CD4-positive, alpha-beta T cell treated with Interferon alpha-2 for 1 hour (primary cell): ENCODE data around the gene MYO3A.
"Not testable (repeated sequence)": the region's sequence is repeated elsewhere in the genome, so short reads cannot be mapped to it uniquely, and the experiment has no call there.

Source experiments
- DNase-seq, 2 donors: peaks; one replicate each; pipeline ENCODE4 v3.0.0-alpha.2; 2020 to 2022

MYO3A gene

GRCh38 chr10:26090026-26090425 lies 156.0 kb downstream of the MYO3A start:
- no peak for DNase-seq

- no peak for DNase-seq
These were observed 156.7 kb downstream of the MYO3A start for GRCh38 chr10:26090762-26091161.

GRCh38 chr10:26093229-26093628 lies 159.2 kb downstream of the MYO3A start:
- no peak for DNase-seq

- DNase-seq, result no peak
These were observed 161.8 kb downstream of the MYO3A start for GRCh38 chr10:26095781-26096180.

GRCh38 chr10:26097549-26097948 lies 163.5 kb downstream of the MYO3A start:
- not testable (repeated sequence) for DNase-seq

GRCh38 chr10:26112532-26112931 lies 178.5 kb downstream of the MYO3A start:
- DNase-seq, result no peak

GRCh38 chr10:26138613-26139012 lies 204.6 kb downstream of the MYO3A start:
- DNase-seq, result no peak

- no peak for DNase-seq
These were observed 222.0 kb downstream of the MYO3A start for GRCh38 chr10:26156019-26156418.

- no peak for DNase-seq
These were observed 223.7 kb downstream of the MYO3A start for GRCh38 chr10:26157734-26158133.

GRCh38 chr10:26169466-26169865 lies 235.4 kb downstream of the MYO3A start:
- DNase-seq, result no peak

GRCh38 chr10:26172131-26172530 lies 238.1 kb downstream of the MYO3A start:
- no peak for DNase-seq

- DNase-seq, result no peak
These were observed 239.8 kb downstream of the MYO3A start for GRCh38 chr10:26173837-26174236.

- DNase-seq, result no peak
These were observed 243.3 kb downstream of the MYO3A start for GRCh38 chr10:26177341-26177740.

GRCh38 chr10:26194275-26194674 lies 260.2 kb downstream of the MYO3A start:
- DNase-seq, result no peak

- DNase-seq, result no peak
These were observed 263.2 kb downstream of the MYO3A start for GRCh38 chr10:26197248-26197647.

- DNase-seq, result no peak
These were observed 264.1 kb downstream of the MYO3A start for GRCh38 chr10:26198119-26198518.

GRCh38 chr10:26199841-26200240 lies 265.8 kb downstream of the MYO3A start:
- DNase-seq, result no peak

GRCh38 chr10:26205223-26205622 lies 271.2 kb downstream of the MYO3A start:
- DNase-seq, result no peak

GRCh38 chr10:26211781-26212444 lies 277.9 kb downstream of the MYO3A start:
- no peak for DNase-seq

- no peak for DNase-seq
These were observed 278.5 kb downstream of the MYO3A start for GRCh38 chr10:26212511-26212910.

GRCh38 chr10:26213157-26213800 lies 279.2 kb downstream of the MYO3A start:
- no peak for DNase-seq

- DNase-seq, result no peak
These were observed 280.0 kb downstream of the MYO3A start for GRCh38 chr10:26214004-26214403.

- DNase-seq, result no peak
These were observed 280.7 kb downstream of the MYO3A start for GRCh38 chr10:26214551-26215395.

- no peak for DNase-seq
These were observed 281.4 kb downstream of the MYO3A start for GRCh38 chr10:26215396-26215934.
